GM23248 (cell line): ENCODE measurements around the gene TMEM238L.

Source experiments
- EZH2 ChIP-seq: fragments of 200-600 bp; sonication (generic); IDR thresholded peaks from 2 replicates; pipeline ENCODE4 v1.6.1; 2018; ENCODE audit warnings: antibody characterized with exemption, mild to moderate bottlenecking; ENCODE audit not compliant: insufficient read depth, poor library complexity, severe bottlenecking
- EZH2phosphoT487 ChIP-seq: fragments of 200-600 bp; sonication (generic); IDR thresholded peaks from 2 replicates; pipeline ENCODE4 v1.6.1; 2018; ENCODE audit warnings: antibody characterized with exemption, moderate library complexity, mild to moderate bottlenecking, low read depth; ENCODE audit not compliant: insufficient read depth

DNA sequence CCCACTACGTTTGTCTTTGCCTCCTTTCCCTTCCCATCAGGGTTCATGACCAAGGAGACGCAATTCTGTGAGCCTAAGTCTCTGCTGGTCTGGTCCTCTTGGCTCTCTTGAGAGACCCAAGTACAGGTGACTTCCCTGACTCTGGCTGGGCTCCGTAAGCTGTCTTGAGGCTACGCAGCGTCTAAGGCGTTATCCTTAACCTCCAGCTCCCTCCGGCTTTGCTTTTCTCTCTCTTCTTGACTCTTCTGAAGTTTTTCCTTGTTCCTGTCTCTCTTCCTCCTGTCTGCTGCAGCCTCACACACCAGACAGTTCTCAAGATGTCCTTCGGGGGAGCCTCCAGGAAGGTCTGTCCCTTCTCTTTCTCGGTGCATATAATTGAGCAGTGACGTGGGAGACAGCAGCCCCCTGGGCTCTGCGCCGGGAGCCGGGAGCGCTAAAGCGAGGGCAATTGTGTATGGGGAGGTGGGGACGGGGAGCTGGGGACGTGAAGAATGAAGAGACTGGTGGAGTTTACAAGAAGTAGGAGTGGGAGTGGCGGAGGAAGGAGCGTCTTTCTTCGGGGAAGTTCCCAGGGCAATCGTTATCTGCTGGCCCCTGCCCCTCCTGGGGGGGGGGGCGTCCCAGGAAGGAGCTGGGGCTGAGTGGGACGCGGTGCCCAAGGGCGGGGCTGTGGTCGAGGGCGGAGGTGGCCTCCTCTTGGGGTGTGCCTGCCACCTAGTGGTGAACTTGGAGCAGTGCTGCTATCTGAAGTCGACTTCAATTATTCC is 40.9 kb upstream of the TMEM238L start:
- no peak for TF ChIP-seq EZH2
- no peak for TF ChIP-seq EZH2phosphoT487
